H9 (cell line): ENCODE results near the gene ALG14. TPM values are rescaled to one million over a fixed set of nuclear protein-coding genes. Genes with fewer than 3 reads are reported as not detected.

Experiments used
- DNase-seq: peaks from one replicate; pipeline ENCODE4 v3.0.0-alpha.2; 2017
- H2AFZ ChIP-seq: one replicate; pipeline ENCODE4 v1.6.1; 2013; ENCODE audit warnings: mild to moderate bottlenecking, low read length, control low read depth, moderate library complexity
- H2AK5ac ChIP-seq: 2 replicates; pipeline ENCODE4 v1.6.1; 2013; ENCODE audit warnings: low read length, control low read depth, mixed read lengths; ENCODE audit not compliant: insufficient read length
- H2BK120ac ChIP-seq: one replicate; pipeline ENCODE4 v1.6.1; 2013; ENCODE audit warnings: low read depth, mild to moderate bottlenecking, low read length, control low read depth, inconsistent platforms; ENCODE audit not compliant: poor library complexity, severe bottlenecking
- H2BK12ac ChIP-seq: 2 replicates; pipeline ENCODE4 v1.6.1; 2013; ENCODE audit warnings: low read length, control low read depth, mixed read lengths, low read depth; ENCODE audit not compliant: insufficient read length
- H2BK15ac ChIP-seq: 2 replicates; pipeline ENCODE4 v1.6.1; 2013; ENCODE audit warnings: low read depth, low read length, control low read depth
- H2BK20ac ChIP-seq: one replicate; pipeline ENCODE4 v1.6.1; 2013; ENCODE audit warnings: low read depth, mild to moderate bottlenecking, low read length, control low read depth, inconsistent platforms; ENCODE audit not compliant: poor library complexity, severe bottlenecking
- H2BK5ac ChIP-seq: 2 replicates; pipeline ENCODE4 v1.6.1; 2013; ENCODE audit warnings: low read length, control low read depth, mixed read lengths; ENCODE audit not compliant: insufficient read length
- H3K14ac ChIP-seq: 2 replicates; pipeline ENCODE4 v1.6.1; 2013; ENCODE audit warnings: low read length, control low read depth; ENCODE audit not compliant: insufficient read depth
- H3K18ac ChIP-seq: 2 replicates; pipeline ENCODE4 v1.6.1; 2013; ENCODE audit warnings: low read depth, mild to moderate bottlenecking, mixed read lengths, low read length, control low read depth; ENCODE audit not compliant: insufficient read length
- H3K23ac ChIP-seq: 2 replicates; pipeline ENCODE4 v1.6.1; 2013; ENCODE audit warnings: low read length, control low read depth, mixed read lengths, low read depth; ENCODE audit not compliant: insufficient read length
- H3K23me2 ChIP-seq: 2 replicates; pipeline ENCODE4 v1.6.1; 2013; ENCODE audit warnings: low read depth, mild to moderate bottlenecking, mixed read lengths, low read length, control low read depth; ENCODE audit not compliant: insufficient read length, poor library complexity, severe bottlenecking
- H3K27ac ChIP-seq: 2 replicates; pipeline ENCODE4 v1.5.1; 2013; ENCODE audit warnings: low read length, control low read depth, mixed read lengths, low read depth; ENCODE audit not compliant: insufficient read length
- H3K27me3 ChIP-seq: 2 replicates; pipeline ENCODE4 v1.6.1; 2013; ENCODE audit warnings: low read length, control low read depth, inconsistent platforms; ENCODE audit not compliant: insufficient read depth
- H3K4ac ChIP-seq: 2 replicates; pipeline ENCODE4 v1.6.1; 2013; ENCODE audit warnings: low read depth, mild to moderate bottlenecking, control low read depth, inconsistent platforms, low read length, moderate library complexity
- H3K4me1 ChIP-seq: 2 replicates; pipeline ENCODE4 v1.6.1; 2013; ENCODE audit warnings: low read length, control low read depth, inconsistent platforms; ENCODE audit not compliant: insufficient read depth
- H3K4me2 ChIP-seq: 2 replicates; pipeline ENCODE4 v1.6.1; 2013; ENCODE audit warnings: low read length, control low read depth, mixed read lengths; ENCODE audit not compliant: insufficient read length, insufficient read depth
- H3K56ac ChIP-seq: 2 replicates; pipeline ENCODE4 v1.6.1; 2013; ENCODE audit warnings: low read depth, mild to moderate bottlenecking, mixed read lengths, low read length, control low read depth; ENCODE audit not compliant: insufficient read length
- H3K79me1 ChIP-seq: 2 replicates; pipeline ENCODE4 v1.6.1; 2013; ENCODE audit warnings: low read depth, mild to moderate bottlenecking, moderate library complexity, low read length, control low read depth, inconsistent platforms; ENCODE audit not compliant: insufficient read depth, poor library complexity, severe bottlenecking
- H3K79me2 ChIP-seq: 2 replicates; pipeline ENCODE4 v1.6.1; 2013; ENCODE audit warnings: low read length, control low read depth, inconsistent platforms; ENCODE audit not compliant: insufficient read depth
- H3K9ac ChIP-seq: 2 replicates; pipeline ENCODE4 v1.6.1; 2013; ENCODE audit warnings: low read length, control low read depth, mixed read lengths; ENCODE audit not compliant: insufficient read length; ENCODE audit errors: extremely low read depth
- H3K9me3 ChIP-seq: one replicate; pipeline ENCODE4 v1.6.1; 2013; ENCODE audit warnings: low read depth, low read length, inconsistent platforms; ENCODE audit not compliant: control insufficient read depth
- H3T11ph ChIP-seq: one replicate; pipeline ENCODE4 v1.6.1; 2013; ENCODE audit warnings: mild to moderate bottlenecking, low read length, control low read depth, inconsistent platforms
- H4K20me1 ChIP-seq: one replicate; pipeline ENCODE4 v1.6.1; 2013; ENCODE audit not compliant: control insufficient read depth, insufficient read length, insufficient read depth
- H4K5ac ChIP-seq: 2 replicates; pipeline ENCODE4 v1.6.1; 2013; ENCODE audit warnings: low read depth, mild to moderate bottlenecking, mixed read lengths, low read length, control low read depth; ENCODE audit not compliant: insufficient read length
- H4K8ac ChIP-seq: replicated peaks from 2 replicates; pipeline ENCODE4 v1.6.1; 2013; ENCODE audit warnings: low read length, control low read depth, mixed read lengths, low read depth; ENCODE audit not compliant: insufficient read length
- H4K91ac ChIP-seq: 2 replicates; pipeline ENCODE4 v1.6.1; 2013; ENCODE audit warnings: low read depth, mild to moderate bottlenecking, moderate library complexity, mixed read lengths, low read length, control low read depth; ENCODE audit not compliant: insufficient read length
- H3K27ac Mint-ChIP-seq, 3 experiments: 2 replicates in 2 of 3; 3 replicates in 1 of 3; pipeline ENCODE4 v1.8.0; 2020 to 2021; ENCODE audit warnings: mixed read lengths in 3 of 3, mild to moderate bottlenecking in 1 of 3, moderate library complexity in 1 of 3
- H3K27me3 Mint-ChIP-seq: 2 replicates; pipeline ENCODE4 v1.8.0; 2021; ENCODE audit warnings: low read depth, mild to moderate bottlenecking, moderate library complexity, mixed read lengths
- H3K36me3 Mint-ChIP-seq, 3 experiments: 2 replicates in 2 of 3; 3 replicates in 1 of 3; pipeline ENCODE4 v1.8.0; 2020 to 2021; ENCODE audit warnings: low read depth in 3 of 3, mixed read lengths in 3 of 3; ENCODE audit not compliant: insufficient read depth in 1 of 3
- H3K4me1 Mint-ChIP-seq, 2 experiments: 2 replicates each; pipeline ENCODE4 v1.8.0; 2020; ENCODE audit warnings: mixed read lengths in 2 of 2
- H3K4me3 Mint-ChIP-seq, 2 experiments: 2 replicates in 1 of 2; 3 replicates in 1 of 2; pipeline ENCODE4 v1.8.0; 2020 to 2021; ENCODE audit warnings: mild to moderate bottlenecking in 2 of 2, mixed read lengths in 2 of 2, moderate library complexity in 1 of 2
- H3K9me3 Mint-ChIP-seq, 2 experiments: 2 replicates in 1 of 2; 3 replicates in 1 of 2; pipeline ENCODE4 v1.8.0; 2020; ENCODE audit warnings: mild to moderate bottlenecking in 2 of 2, mixed read lengths in 2 of 2, moderate library complexity in 1 of 2
- WGBS: extraction: QIAGEN DNeasy Blood & Tissue Kit; methylation state at CpG from one replicate; pipeline ENCODE4 v1.1.7; 2013; ENCODE audit warnings: missing lambda C conversion rate, low lambda C conversion rate, mixed read lengths; ENCODE audit not compliant: insufficient read length; ENCODE audit errors: extremely low coverage; 5-methylcytosine and 5-hydroxymethylcytosine counted together
- total RNA-seq: library from RNA; stranded (reverse); gene quantifications from 2 replicates; pipeline ENCODE4 v1.2.1, GENCODE V29; 2021
- TF ChIP-seq, protein P1 (sequence below): fragments of 200-600 bp; sonication (generic); conservative IDR thresholded peaks from 3 replicates; pipeline ENCODE4 v1.8.0; 2021; ENCODE audit warnings: antibody characterized with exemption, mild to moderate bottlenecking

The ALG14 gene
- total RNA-seq, 1 experiment from 2014 or later, result 2.5 TPM

- Histone ChIP-seq H3K4ac (no peak overlapping the region), H3K9ac (no peak overlapping the region), H3K79me1 (no peaks in the 10 kb centered on the region), H2BK120ac (no peak overlapping the region), H2BK20ac (no peak overlapping the region), H3K4me1 (peaks cover 12% of the 10 kb centered on the region; the same call in 1 of the 2 replicates), H2AK5ac (no peak overlapping the region), H3K27ac (no peak overlapping the region), H4K20me1 (no peaks in the 10 kb centered on the region), H3K56ac (no peak overlapping the region), H2BK15ac (no peak overlapping the region), H2BK5ac (no peak overlapping the region), H3K23ac (no peak overlapping the region), H3K14ac (no peak overlapping the region), H3K23me2 (no peaks in the 10 kb centered on the region), H4K5ac (no peak overlapping the region), H2AFZ (no peak overlapping the region), H4K91ac (no peak overlapping the region), H3K79me2 (no peaks in the 10 kb centered on the region), H4K8ac (no peak overlapping the region), H2BK12ac (no peak overlapping the region), H3T11ph (no peak overlapping the region), H3K18ac (no peak overlapping the region), H3K4me2 (no peak overlapping the region), H3K27me3 (no peaks in the 10 kb centered on the region), H3K9me3 (no peaks in the 10 kb centered on the region)
- no peaks in the 10 kb centered on the region for H3K27me3 Mint-ChIP-seq
- TF ChIP-seq, protein P1, sequence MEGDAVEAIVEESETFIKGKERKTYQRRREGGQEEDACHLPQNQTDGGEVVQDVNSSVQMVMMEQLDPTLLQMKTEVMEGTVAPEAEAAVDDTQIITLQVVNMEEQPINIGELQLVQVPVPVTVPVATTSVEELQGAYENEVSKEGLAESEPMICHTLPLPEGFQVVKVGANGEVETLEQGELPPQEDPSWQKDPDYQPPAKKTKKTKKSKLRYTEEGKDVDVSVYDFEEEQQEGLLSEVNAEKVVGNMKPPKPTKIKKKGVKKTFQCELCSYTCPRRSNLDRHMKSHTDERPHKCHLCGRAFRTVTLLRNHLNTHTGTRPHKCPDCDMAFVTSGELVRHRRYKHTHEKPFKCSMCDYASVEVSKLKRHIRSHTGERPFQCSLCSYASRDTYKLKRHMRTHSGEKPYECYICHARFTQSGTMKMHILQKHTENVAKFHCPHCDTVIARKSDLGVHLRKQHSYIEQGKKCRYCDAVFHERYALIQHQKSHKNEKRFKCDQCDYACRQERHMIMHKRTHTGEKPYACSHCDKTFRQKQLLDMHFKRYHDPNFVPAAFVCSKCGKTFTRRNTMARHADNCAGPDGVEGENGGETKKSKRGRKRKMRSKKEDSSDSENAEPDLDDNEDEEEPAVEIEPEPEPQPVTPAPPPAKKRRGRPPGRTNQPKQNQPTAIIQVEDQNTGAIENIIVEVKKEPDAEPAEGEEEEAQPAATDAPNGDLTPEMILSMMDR, result peak; percentile 83
- no peak overlapping the region for H3K27ac Mint-ChIP-seq
- H3K9me3 Mint-ChIP-seq, result peaks cover 0 to 1% of the 10 kb centered on the region in 2 experiments; a peak in 1 of 5 replicates
- H3K4me3 Mint-ChIP-seq, result no peak overlapping the region
- no CpG with 5 or more reads among the region's 8 CpGs for WGBS
- peaks cover 22 to 23% of the 10 kb centered on the region in 2 experiments for H3K4me1 Mint-ChIP-seq
- peaks cover 0 to 4% (median 0%) of the 10 kb centered on the region in 3 experiments; a peak in 1 of 7 replicates for H3K36me3 Mint-ChIP-seq
- DNase-seq, result peak; percentile 49
Observed at GRCh38 chr1:95084317-95085176, 11.8 kb upstream of the ALG14 start.
